HG03175 (cell line): ENCODE results near the gene SULF2.

Experiments
- ATAC-seq: cut with Tn5 transposase; IDR thresholded peaks from one replicate; pipeline ENCODE4 v1.9.1; 2021; ENCODE audit warnings: mild to moderate bottlenecking, moderate library complexity; ENCODE audit not compliant: unreplicated experiment

The SULF2 gene

GRCh38 chr20:47659904-47660601 is 125.2 kb downstream of the SULF2 start:
- ATAC-seq = no peak

GRCh38 chr20:47656318-47656717 is 129.0 kb downstream of the SULF2 start:
- ATAC-seq = no peak

- ATAC-seq = no peak
Measured at GRCh38 chr20:47655635-47656034, 129.6 kb downstream of the SULF2 start.

GRCh38 chr20:47654370-47654769 is 130.9 kb downstream of the SULF2 start:
- ATAC-seq = no peak

- no peak for ATAC-seq
Measured at GRCh38 chr20:47653869-47654268, 131.4 kb downstream of the SULF2 start.

GRCh38 chr20:47652794-47653193 is 132.5 kb downstream of the SULF2 start:
- ATAC-seq = no peak

- no peak for ATAC-seq
Measured at GRCh38 chr20:47652301-47652700, 133.0 kb downstream of the SULF2 start.

GRCh38 chr20:47648943-47649342 is 136.3 kb downstream of the SULF2 start:
- no peak for ATAC-seq

- ATAC-seq = no peak
Measured at GRCh38 chr20:47647994-47648393, 137.3 kb downstream of the SULF2 start.

GRCh38 chr20:47645632-47646031 is 139.6 kb downstream of the SULF2 start:
- ATAC-seq = no peak

- no peak for ATAC-seq
Measured at GRCh38 chr20:47642624-47643023, 142.7 kb downstream of the SULF2 start.

GRCh38 chr20:47642118-47642517 is 143.2 kb downstream of the SULF2 start:
- ATAC-seq = no peak

- ATAC-seq = no peak
Measured at GRCh38 chr20:47638851-47639250, 146.4 kb downstream of the SULF2 start.

GRCh38 chr20:47635256-47635655 is 150.0 kb downstream of the SULF2 start:
- no peak for ATAC-seq

- ATAC-seq = no peak
Measured at GRCh38 chr20:47631078-47631477, 154.2 kb downstream of the SULF2 start.

GRCh38 chr20:47629907-47630306 is 155.4 kb downstream of the SULF2 start:
- no peak for ATAC-seq

- ATAC-seq = no peak
Measured at GRCh38 chr20:47627540-47627939, 157.7 kb downstream of the SULF2 start.

GRCh38 chr20:47623206-47623605 is 162.1 kb downstream of the SULF2 start:
- no peak for ATAC-seq

GRCh38 chr20:47622118-47622665 is 163.1 kb downstream of the SULF2 start:
- ATAC-seq = no peak

GRCh38 chr20:47620808-47621805 is 164.2 kb downstream of the SULF2 start:
- no peak for ATAC-seq

GRCh38 chr20:47618479-47618878 is 166.8 kb downstream of the SULF2 start:
- no peak for ATAC-seq
